CD14-positive monocyte (primary cell): ENCODE data around the gene RAB17. TPM values are rescaled to one million over a fixed set of nuclear protein-coding genes. Genes with fewer than 3 reads are reported as not detected.
A peak's percentile ranks its signal among the peaks of the same experiment; 100 is the strongest.

ENCODE experiments used
- DNase-seq, 3 donors: peaks; one replicate each; pipeline ENCODE4 v3.0.0-alpha.2; 2011 to 2022
- H2AFZ ChIP-seq: 2 replicates; pipeline ENCODE4 v1.6.0; 2012; ENCODE audit warnings: mild to moderate bottlenecking, low read depth, low read length, inconsistent platforms; ENCODE audit not compliant: insufficient read depth, poor library complexity, severe bottlenecking
- H3K27ac ChIP-seq, 2 donors: 1 replicate in 1 of 2; 2 replicates in 1 of 2; pipeline ENCODE4 v1.5.1; 2012 to 2013; ENCODE audit warnings: low read length in 2 of 2, control low read depth in 1 of 2, inconsistent platforms in 1 of 2, low read depth in 1 of 2, mild to moderate bottlenecking in 1 of 2
- H3K27me3 ChIP-seq, 2 donors: one replicate each; pipeline versions ENCODE4 v1.6.0 to v1.6.1; 2011 to 2013; ENCODE audit warnings: low read length in 2 of 2; ENCODE audit not compliant: control insufficient read depth in 2 of 2, insufficient read depth in 2 of 2
- H3K36me3 ChIP-seq, 2 donors: replicated peaks in 1 of 2; 1 replicate in 1 of 2; 2 replicates in 1 of 2; pipeline versions ENCODE4 v1.5.1 to v1.6.1; 2012 to 2013; ENCODE audit warnings: low read length in 2 of 2, control low read depth in 1 of 2, inconsistent platforms in 1 of 2, mild to moderate bottlenecking in 1 of 2; ENCODE audit not compliant: insufficient read depth in 2 of 2, control insufficient read depth in 1 of 2
- H3K4me1 ChIP-seq, 2 donors: 1 replicate in 1 of 2; 2 replicates in 1 of 2; pipeline versions ENCODE4 v1.5.1 to v1.6.1; 2012 to 2013; ENCODE audit warnings: low read length in 2 of 2, control low read depth in 1 of 2, inconsistent platforms in 1 of 2, mild to moderate bottlenecking in 1 of 2, moderate library complexity in 1 of 2; ENCODE audit not compliant: insufficient read depth in 2 of 2, control insufficient read depth in 1 of 2
- H3K4me2 ChIP-seq: replicated peaks from 2 replicates; pipeline ENCODE3; 2012; ENCODE audit warnings: low read length, moderate library complexity, mild to moderate bottlenecking; ENCODE audit not compliant: poor library complexity, severe bottlenecking; ENCODE audit errors: extremely low read depth
- H3K4me3 ChIP-seq, 3 experiments: fragments of 200-600 bp in 1 of 3; sonication (generic) in 1 of 3; replicated peaks in 1 of 3; 1 replicate in 2 of 3; 2 replicates in 1 of 3; pipeline ENCODE4 v1.5.1; 2011 to 2013; ENCODE audit warnings: low read length in 3 of 3, mild to moderate bottlenecking in 3 of 3, control low read depth in 2 of 3, low read depth in 2 of 3, inconsistent platforms in 1 of 3, moderate library complexity in 1 of 3
- H3K79me2 ChIP-seq: 2 replicates; pipeline ENCODE4 v1.6.0; 2012; ENCODE audit warnings: mild to moderate bottlenecking, control low read depth, inconsistent platforms, low read length, moderate library complexity; ENCODE audit not compliant: insufficient read depth
- H3K9ac ChIP-seq: 2 replicates; pipeline ENCODE4 v1.6.0; 2017; ENCODE audit warnings: low read length, mild to moderate bottlenecking; ENCODE audit not compliant: insufficient read depth, poor library complexity, severe bottlenecking
- H3K9me3 ChIP-seq, 2 donors: replicated peaks in 1 of 2; 1 replicate in 1 of 2; 2 replicates in 1 of 2; pipeline versions ENCODE4 v1.5.1 to v1.6.1; 2012 to 2013; ENCODE audit warnings: low read length in 2 of 2, control low read depth in 1 of 2; ENCODE audit not compliant: control insufficient read depth in 1 of 2, insufficient read depth in 1 of 2
- H4K20me1 ChIP-seq: 2 replicates; pipeline ENCODE4 v1.6.0; 2012; ENCODE audit warnings: mild to moderate bottlenecking, low read length, control low read depth, moderate library complexity; ENCODE audit not compliant: insufficient read depth
- H3K27ac Mint-ChIP-seq, 7 donors: one replicate each; pipeline ENCODE4 v1.8.0; 2020; ENCODE audit warnings: mild to moderate bottlenecking in 7 of 7, mixed read lengths in 7 of 7, moderate library complexity in 6 of 7, inconsistent platforms in 2 of 7
- H3K27me3 Mint-ChIP-seq, 3 donors: one replicate each; pipeline ENCODE4 v1.8.0; 2021 to 2022; ENCODE audit warnings: low read depth in 3 of 3, mild to moderate bottlenecking in 3 of 3, mixed read lengths in 3 of 3, moderate library complexity in 3 of 3, inconsistent platforms in 1 of 3
- H3K36me3 Mint-ChIP-seq, 2 donors: one replicate each; pipeline ENCODE4 v1.8.0; 2020; ENCODE audit warnings: mixed read lengths in 2 of 2, inconsistent platforms in 1 of 2, mild to moderate bottlenecking in 1 of 2
- H3K4me1 Mint-ChIP-seq: one replicate; pipeline ENCODE4 v1.8.0; 2020; ENCODE audit warnings: mild to moderate bottlenecking, mixed read lengths
- H3K4me3 Mint-ChIP-seq, 2 donors: one replicate each; pipeline ENCODE4 v1.8.0; 2020; ENCODE audit warnings: mild to moderate bottlenecking in 2 of 2, mixed read lengths in 2 of 2, moderate library complexity in 1 of 2
- H3K9me3 Mint-ChIP-seq, 7 donors: one replicate each; pipeline ENCODE4 v1.8.0; 2020 to 2022; ENCODE audit warnings: mixed read lengths in 7 of 7, mild to moderate bottlenecking in 6 of 7, moderate library complexity in 6 of 7, inconsistent platforms in 2 of 7
- CTCF ChIP-seq: fragments of 200-600 bp; IDR thresholded peaks from one replicate; pipeline ENCODE4 v1.8.0; 2022; ENCODE audit warnings: antibody characterized with exemption, mild to moderate bottlenecking
- WGBS: methylation state at CpG from one replicate; pipeline ENCODE4 v1.1.5; 2013; ENCODE audit warnings: missing lambda C conversion rate; ENCODE audit not compliant: insufficient coverage; 5-methylcytosine and 5-hydroxymethylcytosine counted together
- intact Hi-C, 2 donors: fragments of 100-400 bp; cut with micrococcal nuclease; formaldehyde crosslinking; loops; one replicate each; pipeline versions ENCODE4 v1.15.0 to v1.15.1; 2023
- polyA plus RNA-seq, 3 donors: library from polyadenylated mRNA; depleted of rRNA in 1 of 3; unstranded in 2 of 3; stranded (reverse) in 1 of 3; fragments of 300-500 nt in 2 of 3; fragments of >200 nt in 1 of 3; fragmentation: Illumina TruSeq in 2 of 3; gene quantifications; 1 replicate in 2 of 3; 2 replicates in 1 of 3; pipeline ENCODE4 v1.2.3, GENCODE V29; 2012 to 2021

The RAB17 gene
- polyA plus RNA-seq, 3 donors: 0.13 to 0.35 TPM; not detected in 1

DNA sequence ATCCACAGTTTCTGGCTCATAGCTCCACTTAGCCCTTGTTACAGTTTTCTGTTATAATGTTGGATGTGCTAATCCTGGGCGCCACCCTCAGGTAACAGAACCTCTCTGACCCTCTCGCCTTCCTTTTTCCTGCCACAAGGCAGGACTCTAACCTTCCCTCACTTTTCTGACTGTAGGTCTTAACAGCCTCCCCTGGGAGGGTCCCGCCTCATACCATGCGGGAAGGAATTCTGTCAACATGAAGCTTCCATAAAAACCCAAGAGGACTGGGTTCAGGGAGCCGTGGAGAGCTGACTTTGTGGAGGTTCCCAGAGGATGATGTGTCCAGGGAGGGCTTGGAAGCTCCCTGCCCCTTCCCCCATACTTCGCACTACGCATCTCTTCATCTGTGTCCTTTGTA, 11.9 kb upstream of the RAB17 start:
- no peaks in the 10 kb centered on the region for H4K20me1 ChIP-seq
- H3K9ac ChIP-seq: no peak overlapping the region
- WGBS: 100% methylated on average over 2 of the region's 7 CpGs
- no peak for DNase-seq
- H3K27ac ChIP-seq: no peak overlapping the region
- Mint-ChIP-seq H3K4me1 (peaks cover 32% of the 10 kb centered on the region), H3K36me3 (peaks cover 2 to 6% of the 10 kb centered on the region in 2 donors), H3K27me3 (peaks cover 9 to 13% (median 10%) of the 10 kb centered on the region in 3 donors), H3K27ac (peak overlapping the region in 6 of 7 donors; percentile 11 to 94 (median 91)), H3K9me3 (peaks cover 0 to 4% (median 0%) of the 10 kb centered on the region in 7 donors), H3K4me3 (no peak overlapping the region)
- H3K4me1 ChIP-seq: peaks cover 18% of the 10 kb centered on the region in 2 donors
- no peak for TF ChIP-seq CTCF
- no peaks in the 10 kb centered on the region for H3K9me3 ChIP-seq
- H3K79me2 ChIP-seq: no peaks in the 10 kb centered on the region
- no peaks in the 10 kb centered on the region for H3K36me3 ChIP-seq
- H3K27me3 ChIP-seq: no peaks in the 10 kb centered on the region
- intact Hi-C loops: loop anchor here in 1 of 2 donors (10.0 kb wide), 1 partner anchor 62 kb away; no protein-coding TSS in a partner anchor
- no peak overlapping the region for H3K4me3 ChIP-seq
- H2AFZ ChIP-seq: no peak overlapping the region
- H3K4me2 ChIP-seq: no peak overlapping the region

DNA sequence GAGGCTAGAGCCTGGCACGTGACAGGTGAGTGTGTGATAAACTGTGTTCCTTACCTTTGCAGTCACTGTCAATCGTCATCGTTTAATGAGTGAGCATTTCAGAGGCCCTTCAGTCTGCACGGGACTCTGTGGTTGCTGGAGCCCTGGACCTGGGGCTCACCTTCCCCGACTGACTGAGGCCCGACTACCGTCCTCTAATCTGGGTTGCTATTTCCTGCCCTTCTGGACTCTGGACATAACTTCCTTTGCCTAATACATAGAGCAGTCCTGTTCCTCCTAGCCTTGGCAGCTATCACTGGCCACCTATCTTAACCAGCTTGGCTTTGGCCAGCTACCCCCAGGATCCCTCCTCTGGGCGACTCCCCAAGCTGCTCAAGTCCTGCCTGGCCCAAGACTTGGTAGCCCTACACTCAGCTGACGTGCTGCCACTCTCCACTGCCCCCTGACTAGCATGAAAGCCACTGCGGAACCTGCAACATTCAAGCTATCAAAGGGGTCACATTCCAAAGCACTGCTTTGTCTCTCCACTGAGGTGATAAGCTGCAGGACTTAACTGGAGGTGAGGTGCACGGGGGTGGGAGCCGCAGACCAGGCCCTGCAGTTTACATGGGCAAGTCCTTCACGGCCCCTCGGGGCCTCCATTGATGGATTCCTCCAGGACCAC, 11.1 kb upstream of the RAB17 start:
- Histone ChIP-seq H3K9ac (no peak overlapping the region), H3K27me3 (no peaks in the 10 kb centered on the region), H3K9me3 (no peaks in the 10 kb centered on the region), H3K4me1 (peaks cover 18 to 21% of the 10 kb centered on the region in 2 donors), H3K27ac (no peak overlapping the region), H2AFZ (no peak overlapping the region), H3K36me3 (no peaks in the 10 kb centered on the region), H3K4me3 (no peak overlapping the region), H3K4me2 (no peak overlapping the region), H4K20me1 (no peaks in the 10 kb centered on the region), H3K79me2 (no peaks in the 10 kb centered on the region)
- no peak for TF ChIP-seq CTCF
- peaks cover 35% of the 10 kb centered on the region for H3K4me1 Mint-ChIP-seq
- H3K9me3 Mint-ChIP-seq: no peaks in the 10 kb centered on the region
- peak overlapping the region in 3 of 7 donors; percentile 8 to 75 (median 41) for H3K27ac Mint-ChIP-seq
- DNase-seq: no peak
- peaks cover 10 to 15% (median 12%) of the 10 kb centered on the region in 3 donors for H3K27me3 Mint-ChIP-seq
- peaks cover 2 to 6% of the 10 kb centered on the region in 2 donors for H3K36me3 Mint-ChIP-seq
- intact Hi-C loops: loop anchor here in 1 of 2 donors (10.0 kb wide), 1 partner anchor 63 kb away; no protein-coding TSS in a partner anchor
- no peak overlapping the region for H3K4me3 Mint-ChIP-seq
- WGBS: 92% methylated on average over 14 of the region's 14 CpGs
